IPS-18a (cell line): Measurements from ENCODE around the gene NRXN2.
"Not testable (repeated sequence)": the region's sequence is repeated elsewhere in the genome, so short reads cannot be mapped to it uniquely, and the experiment has no call there.

ENCODE experiments used
- H3K27ac ChIP-seq: one replicate; pipeline ENCODE4 v1.5.1; 2013; ENCODE audit warnings: low read length
- H3K27me3 ChIP-seq: one replicate; pipeline ENCODE4 v1.6.1; 2013; ENCODE audit warnings: mild to moderate bottlenecking, low read length; ENCODE audit not compliant: control insufficient read depth, insufficient read depth
- H3K36me3 ChIP-seq: one replicate; pipeline ENCODE4 v1.6.1; 2013; ENCODE audit warnings: low read depth, low read length; ENCODE audit not compliant: control insufficient read depth
- H3K4me1 ChIP-seq: one replicate; pipeline ENCODE4 v1.6.1; 2013; ENCODE audit warnings: low read depth, low read length; ENCODE audit not compliant: control insufficient read depth
- H3K4me3 ChIP-seq: one replicate; pipeline ENCODE4 v1.5.1; 2013; ENCODE audit warnings: low read length
- H3K9ac ChIP-seq: one replicate; pipeline ENCODE4 v1.6.1; 2013; ENCODE audit warnings: mild to moderate bottlenecking, low read length, moderate library complexity
- H3K9me3 ChIP-seq: one replicate; pipeline ENCODE4 v1.6.1; 2013; ENCODE audit warnings: low read depth, low read length; ENCODE audit not compliant: control insufficient read depth

The NRXN2 gene

GRCh38 chr11:64674774-64675173 lies 48.2 kb downstream of the NRXN2 start:
- Histone ChIP-seq H3K4me3 (no peak overlapping the region), H3K36me3 (no peaks in the 10 kb centered on the region), H3K27ac (no peak overlapping the region), H3K9me3 (no peaks in the 10 kb centered on the region), H3K9ac (no peak overlapping the region), H3K4me1 (no peaks in the 10 kb centered on the region), H3K27me3 (peaks cover 13% of the 10 kb centered on the region)

GRCh38 chr11:64673279-64673678 lies 49.7 kb downstream of the NRXN2 start:
- Histone ChIP-seq H3K27ac (no peak overlapping the region), H3K9ac (no peak overlapping the region), H3K4me3 (no peak overlapping the region), H3K9me3 (no peaks in the 10 kb centered on the region), H3K27me3 (peaks cover 13% of the 10 kb centered on the region), H3K4me1 (no peaks in the 10 kb centered on the region), H3K36me3 (no peaks in the 10 kb centered on the region)

- Histone ChIP-seq H3K27me3 (peaks cover 13% of the 10 kb centered on the region), H3K4me3 (no peak overlapping the region), H3K4me1 (no peaks in the 10 kb centered on the region)
These were observed 50.1 kb downstream of the NRXN2 start for GRCh38 chr11:64672875-64673274.

GRCh38 chr11:64670975-64671374 lies 52.0 kb downstream of the NRXN2 start:
- no peaks in the 10 kb centered on the region for H3K9me3 ChIP-seq
- no peaks in the 10 kb centered on the region for H3K4me1 ChIP-seq
- no peak overlapping the region for H3K27ac ChIP-seq
- peaks cover 13% of the 10 kb centered on the region for H3K27me3 ChIP-seq
- no peak overlapping the region for H3K4me3 ChIP-seq
- no peak overlapping the region for H3K9ac ChIP-seq
- H3K36me3 ChIP-seq, result no peaks in the 10 kb centered on the region

More at GRCh38 chr11:64672875-64673274, 50.1 kb downstream of the NRXN2 start:
- Histone ChIP-seq H3K36me3 (no peaks in the 10 kb centered on the region), H3K27ac (no peak overlapping the region), H3K9me3 (no peaks in the 10 kb centered on the region), H3K9ac (no peak overlapping the region)

GRCh38 chr11:64667154-64667745 lies 55.7 kb downstream of the NRXN2 start:
- Histone ChIP-seq H3K36me3 (no peaks in the 10 kb centered on the region), H3K9me3 (no peaks in the 10 kb centered on the region), H3K4me3 (no peak overlapping the region), H3K27me3 (peaks cover 1% of the 10 kb centered on the region), H3K9ac (no peak overlapping the region), H3K27ac (no peak overlapping the region), H3K4me1 (no peaks in the 10 kb centered on the region)

GRCh38 chr11:64665411-64665821 lies 57.6 kb downstream of the NRXN2 start:
- Histone ChIP-seq H3K36me3 (no peaks in the 10 kb centered on the region), H3K9me3 (no peaks in the 10 kb centered on the region), H3K4me1 (no peaks in the 10 kb centered on the region), H3K9ac (no peak overlapping the region), H3K4me3 (no peak overlapping the region), H3K27me3 (no peaks in the 10 kb centered on the region), H3K27ac (no peak overlapping the region)

- not testable (repeated sequence) for H3K27ac ChIP-seq, H3K36me3 ChIP-seq, H3K4me1 ChIP-seq, H3K9ac ChIP-seq, H3K27me3 ChIP-seq, H3K4me3 ChIP-seq, H3K9me3 ChIP-seq
These were observed 58.6 kb downstream of the NRXN2 start for GRCh38 chr11:64664236-64664870.

GRCh38 chr11:64663656-64664055 lies 59.3 kb downstream of the NRXN2 start:
- H3K9me3 ChIP-seq, result no peaks in the 10 kb centered on the region
- no peaks in the 10 kb centered on the region for H3K27me3 ChIP-seq
- no peaks in the 10 kb centered on the region for H3K4me1 ChIP-seq
- no peak overlapping the region for H3K27ac ChIP-seq
- H3K4me3 ChIP-seq, result no peak overlapping the region
- no peak overlapping the region for H3K9ac ChIP-seq
- no peaks in the 10 kb centered on the region for H3K36me3 ChIP-seq

GRCh38 chr11:64661614-64662013 lies 61.4 kb downstream of the NRXN2 start:
- no peaks in the 10 kb centered on the region for H3K9me3 ChIP-seq
- H3K4me3 ChIP-seq, result no peak overlapping the region
- H3K4me1 ChIP-seq, result no peaks in the 10 kb centered on the region
- H3K27me3 ChIP-seq, result no peaks in the 10 kb centered on the region
- H3K36me3 ChIP-seq, result no peaks in the 10 kb centered on the region
- no peak overlapping the region for H3K27ac ChIP-seq
- no peak overlapping the region for H3K9ac ChIP-seq

- Histone ChIP-seq H3K27me3 (no peaks in the 10 kb centered on the region), H3K9me3 (no peaks in the 10 kb centered on the region), H3K4me3 (no peak overlapping the region), H3K27ac (no peak overlapping the region), H3K9ac (no peak overlapping the region), H3K36me3 (no peaks in the 10 kb centered on the region), H3K4me1 (no peaks in the 10 kb centered on the region)
These were observed 61.9 kb downstream of the NRXN2 start for GRCh38 chr11:64661146-64661545.

- no peaks in the 10 kb centered on the region for H3K27me3 ChIP-seq
- no peaks in the 10 kb centered on the region for H3K9me3 ChIP-seq
- no peak overlapping the region for H3K9ac ChIP-seq
- no peaks in the 10 kb centered on the region for H3K4me1 ChIP-seq
- no peak overlapping the region for H3K27ac ChIP-seq
- H3K36me3 ChIP-seq, result no peaks in the 10 kb centered on the region
- no peak overlapping the region for H3K4me3 ChIP-seq
These were observed 62.3 kb downstream of the NRXN2 start for GRCh38 chr11:64660706-64661105.

- H3K27me3 ChIP-seq, result no peaks in the 10 kb centered on the region
- H3K9ac ChIP-seq, result no peak overlapping the region
- H3K27ac ChIP-seq, result no peak overlapping the region
These were observed 62.8 kb downstream of the NRXN2 start for GRCh38 chr11:64660205-64660604.

More at GRCh38 chr11:64660205-64660604, 62.8 kb downstream of the NRXN2 start:
- no peaks in the 10 kb centered on the region for H3K36me3 ChIP-seq
- H3K4me3 ChIP-seq, result no peak overlapping the region
- H3K9me3 ChIP-seq, result no peaks in the 10 kb centered on the region
- no peaks in the 10 kb centered on the region for H3K4me1 ChIP-seq
